Measurements from ENCODE around the gene FGD2.

The FGD2 gene

GRCh38 chr6:36978421-36979346 is 26.8 kb upstream of the FGD2 start:
- Histone ChIP-seq H4K20me1 (ENCODE audit: control insufficient read depth, insufficient read depth, low read depth, low read length) (peaks cover 11% of the 10 kb centered on the region), H3K36me3 (ENCODE audit: control insufficient read depth, low read length) (peaks cover 84% of the 10 kb centered on the region), H3K4me3 (ENCODE audit: low read length) (no peak overlapping the region), H3K4me1 (ENCODE audit: control insufficient read depth, low read length) (peaks cover 7% of the 10 kb centered on the region), H3K4me2 (ENCODE audit: low read length) (no peak overlapping the region), H3K9me2 (replicated peaks; ENCODE audit: control insufficient read depth, low read length) (no peaks in the 10 kb centered on the region), H3K27me3 (ENCODE audit: control insufficient read depth, low read length) (no peaks in the 10 kb centered on the region), H3K9me3 (ENCODE audit: control insufficient read depth, insufficient read depth, low read length) (no peaks in the 10 kb centered on the region), H3F3A (ENCODE audit: control insufficient read depth, insufficient read depth) (0 out of 2 replicates have a peak, but pooled peaks cover 3% of the 10 kb centered on the region), H3K79me2 (ENCODE audit: control insufficient read depth, low read length) (peaks cover 48% of the 10 kb centered on the region), H3K27ac (ENCODE audit: low read depth, low read length) (no peak overlapping the region)
- TF ChIP-seq EZH2phosphoT487 (IDR thresholded peaks at IDR 0.05; ENCODE audit: borderline replicate concordance, low read length) (no peak), CTCF (IDR thresholded peaks at IDR 0.05; ENCODE audit: low read depth, low read length, poor library complexity, severe bottlenecking) (no peak)

- Histone ChIP-seq H3K36me3 (ENCODE audit: control insufficient read depth, low read length) (peaks cover 83% of the 10 kb centered on the region), H3K27me3 (ENCODE audit: control insufficient read depth, low read length) (no peaks in the 10 kb centered on the region), H3K9me2 (replicated peaks; ENCODE audit: control insufficient read depth, low read length) (no peaks in the 10 kb centered on the region), H3K9me3 (ENCODE audit: control insufficient read depth, insufficient read depth, low read length) (no peaks in the 10 kb centered on the region), H3F3A (ENCODE audit: control insufficient read depth, insufficient read depth) (0 out of 2 replicates have a peak, but pooled peaks cover 3% of the 10 kb centered on the region), H3K4me1 (ENCODE audit: control insufficient read depth, low read length) (peaks cover 14% of the 10 kb centered on the region), H4K20me1 (ENCODE audit: control insufficient read depth, insufficient read depth, low read depth, low read length) (peaks cover 16% of the 10 kb centered on the region), H3K4me2 (ENCODE audit: low read length) (no peak overlapping the region), H3K4me3 (ENCODE audit: low read length) (no peak overlapping the region), H3K27ac (ENCODE audit: low read depth, low read length) (no peak overlapping the region), H3K79me2 (ENCODE audit: control insufficient read depth, low read length) (peaks cover 54% of the 10 kb centered on the region)
- TF ChIP-seq EZH2phosphoT487 (IDR thresholded peaks at IDR 0.05; ENCODE audit: borderline replicate concordance, low read length), result no peak
Measured at GRCh38 chr6:36979347-36979742, 26.1 kb upstream of the FGD2 start.

- H3K79me2 ChIP-seq (ENCODE audit: control insufficient read depth, low read length), result peaks cover 62% of the 10 kb centered on the region
- peaks cover 76% of the 10 kb centered on the region for H3K36me3 ChIP-seq (ENCODE audit: control insufficient read depth, low read length)
- H3K27ac ChIP-seq (ENCODE audit: low read depth, low read length), result no peak overlapping the region
- H3K9me3 ChIP-seq (ENCODE audit: control insufficient read depth, insufficient read depth, low read length), result no peaks in the 10 kb centered on the region
- peaks cover 21% of the 10 kb centered on the region for H3K4me1 ChIP-seq (ENCODE audit: control insufficient read depth, low read length)
- no peak for TF ChIP-seq EZH2phosphoT487 (IDR thresholded peaks at IDR 0.05; ENCODE audit: borderline replicate concordance, low read length)
- TF ChIP-seq CTCF (IDR thresholded peaks at IDR 0.05; ENCODE audit: low read depth, low read length, poor library complexity, severe bottlenecking), result no peak
- H3K27me3 ChIP-seq (ENCODE audit: control insufficient read depth, low read length), result no peaks in the 10 kb centered on the region
- no peak overlapping the region for H3K4me3 ChIP-seq (ENCODE audit: low read length)
- H4K20me1 ChIP-seq (ENCODE audit: control insufficient read depth, insufficient read depth, low read depth, low read length), result peaks cover 19% of the 10 kb centered on the region
- no peaks in the 10 kb centered on the region for H3K9me2 ChIP-seq (replicated peaks; ENCODE audit: control insufficient read depth, low read length)
- no peak overlapping the region for H3K4me2 ChIP-seq (ENCODE audit: low read length)
- 0 out of 2 replicates have a peak, but pooled peaks cover 3% of the 10 kb centered on the region for H3F3A ChIP-seq (ENCODE audit: control insufficient read depth, insufficient read depth)
Measured at GRCh38 chr6:36980129-36980528, 25.3 kb upstream of the FGD2 start.
